Stimulated activated CD8-positive, alpha-beta memory T cell treated with anti-CD3 and anti-CD28 coated beads, Interleukin-12 subunit alpha, Interleukin-12 subunit beta, amount 100 ng/mL, for 4 hours (primary cell): Measurements from ENCODE around the gene NDRG3.
A peak's percentile ranks its signal among the peaks of the same experiment; 100 is the strongest.
"Not testable (repeated sequence)": the region's sequence is repeated elsewhere in the genome, so short reads cannot be mapped to it uniquely, and the experiment has no call there.

Source experiments
- DNase-seq: peaks from one replicate; pipeline ENCODE4 v3.0.0-alpha.2; 2020; ENCODE audit warnings: low read depth

NDRG3 gene

GRCh38 chr20:36687850-36688249, 58.0 kb downstream of the NDRG3 start:
- DNase-seq = no peak

- DNase-seq = no peak
Measured at GRCh38 chr20:36686944-36687343, 58.9 kb downstream of the NDRG3 start.

- DNase-seq = no peak
Measured at GRCh38 chr20:36686504-36686903, 59.4 kb downstream of the NDRG3 start.

- no peak for DNase-seq
Measured at GRCh38 chr20:36684747-36685146, 61.1 kb downstream of the NDRG3 start.

GRCh38 chr20:36682311-36682710, 63.6 kb downstream of the NDRG3 start:
- DNase-seq = no peak

GRCh38 chr20:36677422-36677771, 68.5 kb downstream of the NDRG3 start:
- DNase-seq = no peak

- DNase-seq = no peak
Measured at GRCh38 chr20:36676701-36677421, 69.0 kb downstream of the NDRG3 start.

GRCh38 chr20:36675545-36675944, 70.3 kb downstream of the NDRG3 start:
- not testable (repeated sequence) for DNase-seq

- no peak for DNase-seq
Measured at GRCh38 chr20:36672991-36673390, 72.9 kb downstream of the NDRG3 start.

GRCh38 chr20:36670665-36671357, 75.1 kb downstream of the NDRG3 start:
- no peak for DNase-seq

GRCh38 chr20:36666181-36666740, 79.6 kb downstream of the NDRG3 start:
- no peak for DNase-seq

- DNase-seq = no peak
Measured at GRCh38 chr20:36663031-36663430, 82.9 kb downstream of the NDRG3 start.

- no peak for DNase-seq
Measured at GRCh38 chr20:36658300-36658699, 87.6 kb downstream of the NDRG3 start.

GRCh38 chr20:36656733-36657132, 89.2 kb downstream of the NDRG3 start:
- DNase-seq = no peak

- no peak for DNase-seq
Measured at GRCh38 chr20:36655004-36655403, 90.9 kb downstream of the NDRG3 start.

- no peak for DNase-seq
Measured at GRCh38 chr20:36654506-36654905, 91.4 kb downstream of the NDRG3 start.

GRCh38 chr20:36653456-36653855, 92.4 kb downstream of the NDRG3 start:
- no peak for DNase-seq

- no peak for DNase-seq
Measured at GRCh38 chr20:36647196-36648121, 98.4 kb downstream of the NDRG3 start.

- DNase-seq = no peak
Measured at GRCh38 chr20:36646678-36647077, 99.2 kb downstream of the NDRG3 start.

- peak; percentile 52 for DNase-seq
Measured at GRCh38 chr20:36645998-36646397, 99.9 kb downstream of the NDRG3 start, which contains the start of gene SLA2. Gene SLA2 (minus strand): TSS chr20:36646196. CDS start chr20:36641335, 4,861 bp downstream.

- DNase-seq = no peak
Measured at GRCh38 chr20:36645353-36645752, 100.5 kb downstream of the NDRG3 start.

GRCh38 chr20:36644706-36645095, 101.2 kb downstream of the NDRG3 start:
- no peak for DNase-seq
